Measurements from ENCODE around the gene CDHR4. TPM values are rescaled to one million over a fixed set of nuclear protein-coding genes. Genes with fewer than 3 reads are reported as not detected.

The CDHR4 gene
- total and polyA plus RNA-seq, 2 of the 8 experiments (the other 6 are each of a cell fraction or from before 2014, with no cell fraction given) = 0.50 to 0.60 TPM

DNA sequence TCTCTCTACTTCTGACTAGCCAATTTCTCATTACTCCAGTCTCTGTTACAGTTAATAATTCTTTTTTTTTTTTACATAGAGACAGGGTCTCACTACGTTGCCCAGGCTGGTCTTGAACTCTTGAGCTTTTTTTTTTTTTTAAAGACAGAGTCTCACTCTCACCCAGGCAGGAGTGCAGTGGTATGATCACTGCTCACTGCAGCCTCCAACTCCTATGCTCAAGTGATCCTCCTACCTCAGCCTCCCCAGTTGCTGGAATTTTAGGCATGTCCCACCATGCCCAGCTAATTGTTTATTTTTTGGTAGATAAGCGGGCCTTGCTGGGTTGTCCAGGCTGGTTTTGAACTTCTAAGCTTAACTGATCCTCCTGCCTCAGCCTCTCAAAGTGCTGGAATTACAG is 27.0 kb downstream of the CDHR4 start (continued):
- TF ChIP-seq, protein P1, sequence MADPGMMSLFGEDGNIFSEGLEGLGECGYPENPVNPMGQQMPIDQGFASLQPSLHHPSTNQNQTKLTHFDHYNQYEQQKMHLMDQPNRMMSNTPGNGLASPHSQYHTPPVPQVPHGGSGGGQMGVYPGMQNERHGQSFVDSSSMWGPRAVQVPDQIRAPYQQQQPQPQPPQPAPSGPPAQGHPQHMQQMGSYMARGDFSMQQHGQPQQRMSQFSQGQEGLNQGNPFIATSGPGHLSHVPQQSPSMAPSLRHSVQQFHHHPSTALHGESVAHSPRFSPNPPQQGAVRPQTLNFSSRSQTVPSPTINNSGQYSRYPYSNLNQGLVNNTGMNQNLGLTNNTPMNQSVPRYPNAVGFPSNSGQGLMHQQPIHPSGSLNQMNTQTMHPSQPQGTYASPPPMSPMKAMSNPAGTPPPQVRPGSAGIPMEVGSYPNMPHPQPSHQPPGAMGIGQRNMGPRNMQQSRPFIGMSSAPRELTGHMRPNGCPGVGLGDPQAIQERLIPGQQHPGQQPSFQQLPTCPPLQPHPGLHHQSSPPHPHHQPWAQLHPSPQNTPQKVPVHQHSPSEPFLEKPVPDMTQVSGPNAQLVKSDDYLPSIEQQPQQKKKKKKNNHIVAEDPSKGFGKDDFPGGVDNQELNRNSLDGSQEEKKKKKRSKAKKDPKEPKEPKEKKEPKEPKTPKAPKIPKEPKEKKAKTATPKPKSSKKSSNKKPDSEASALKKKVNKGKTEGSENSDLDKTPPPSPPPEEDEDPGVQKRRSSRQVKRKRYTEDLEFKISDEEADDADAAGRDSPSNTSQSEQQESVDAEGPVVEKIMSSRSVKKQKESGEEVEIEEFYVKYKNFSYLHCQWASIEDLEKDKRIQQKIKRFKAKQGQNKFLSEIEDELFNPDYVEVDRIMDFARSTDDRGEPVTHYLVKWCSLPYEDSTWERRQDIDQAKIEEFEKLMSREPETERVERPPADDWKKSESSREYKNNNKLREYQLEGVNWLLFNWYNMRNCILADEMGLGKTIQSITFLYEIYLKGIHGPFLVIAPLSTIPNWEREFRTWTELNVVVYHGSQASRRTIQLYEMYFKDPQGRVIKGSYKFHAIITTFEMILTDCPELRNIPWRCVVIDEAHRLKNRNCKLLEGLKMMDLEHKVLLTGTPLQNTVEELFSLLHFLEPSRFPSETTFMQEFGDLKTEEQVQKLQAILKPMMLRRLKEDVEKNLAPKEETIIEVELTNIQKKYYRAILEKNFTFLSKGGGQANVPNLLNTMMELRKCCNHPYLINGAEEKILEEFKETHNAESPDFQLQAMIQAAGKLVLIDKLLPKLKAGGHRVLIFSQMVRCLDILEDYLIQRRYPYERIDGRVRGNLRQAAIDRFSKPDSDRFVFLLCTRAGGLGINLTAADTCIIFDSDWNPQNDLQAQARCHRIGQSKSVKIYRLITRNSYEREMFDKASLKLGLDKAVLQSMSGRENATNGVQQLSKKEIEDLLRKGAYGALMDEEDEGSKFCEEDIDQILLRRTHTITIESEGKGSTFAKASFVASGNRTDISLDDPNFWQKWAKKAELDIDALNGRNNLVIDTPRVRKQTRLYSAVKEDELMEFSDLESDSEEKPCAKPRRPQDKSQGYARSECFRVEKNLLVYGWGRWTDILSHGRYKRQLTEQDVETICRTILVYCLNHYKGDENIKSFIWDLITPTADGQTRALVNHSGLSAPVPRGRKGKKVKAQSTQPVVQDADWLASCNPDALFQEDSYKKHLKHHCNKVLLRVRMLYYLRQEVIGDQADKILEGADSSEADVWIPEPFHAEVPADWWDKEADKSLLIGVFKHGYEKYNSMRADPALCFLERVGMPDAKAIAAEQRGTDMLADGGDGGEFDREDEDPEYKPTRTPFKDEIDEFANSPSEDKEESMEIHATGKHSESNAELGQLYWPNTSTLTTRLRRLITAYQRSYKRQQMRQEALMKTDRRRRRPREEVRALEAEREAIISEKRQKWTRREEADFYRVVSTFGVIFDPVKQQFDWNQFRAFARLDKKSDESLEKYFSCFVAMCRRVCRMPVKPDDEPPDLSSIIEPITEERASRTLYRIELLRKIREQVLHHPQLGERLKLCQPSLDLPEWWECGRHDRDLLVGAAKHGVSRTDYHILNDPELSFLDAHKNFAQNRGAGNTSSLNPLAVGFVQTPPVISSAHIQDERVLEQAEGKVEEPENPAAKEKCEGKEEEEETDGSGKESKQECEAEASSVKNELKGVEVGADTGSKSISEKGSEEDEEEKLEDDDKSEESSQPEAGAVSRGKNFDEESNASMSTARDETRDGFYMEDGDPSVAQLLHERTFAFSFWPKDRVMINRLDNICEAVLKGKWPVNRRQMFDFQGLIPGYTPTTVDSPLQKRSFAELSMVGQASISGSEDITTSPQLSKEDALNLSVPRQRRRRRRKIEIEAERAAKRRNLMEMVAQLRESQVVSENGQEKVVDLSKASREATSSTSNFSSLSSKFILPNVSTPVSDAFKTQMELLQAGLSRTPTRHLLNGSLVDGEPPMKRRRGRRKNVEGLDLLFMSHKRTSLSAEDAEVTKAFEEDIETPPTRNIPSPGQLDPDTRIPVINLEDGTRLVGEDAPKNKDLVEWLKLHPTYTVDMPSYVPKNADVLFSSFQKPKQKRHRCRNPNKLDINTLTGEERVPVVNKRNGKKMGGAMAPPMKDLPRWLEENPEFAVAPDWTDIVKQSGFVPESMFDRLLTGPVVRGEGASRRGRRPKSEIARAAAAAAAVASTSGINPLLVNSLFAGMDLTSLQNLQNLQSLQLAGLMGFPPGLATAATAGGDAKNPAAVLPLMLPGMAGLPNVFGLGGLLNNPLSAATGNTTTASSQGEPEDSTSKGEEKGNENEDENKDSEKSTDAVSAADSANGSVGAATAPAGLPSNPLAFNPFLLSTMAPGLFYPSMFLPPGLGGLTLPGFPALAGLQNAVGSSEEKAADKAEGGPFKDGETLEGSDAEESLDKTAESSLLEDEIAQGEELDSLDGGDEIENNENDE (IDR thresholded peaks at IDR 0.05; ENCODE audit: insufficient replicate concordance, low read length) = no peak
- TF ChIP-seq, protein P2, sequence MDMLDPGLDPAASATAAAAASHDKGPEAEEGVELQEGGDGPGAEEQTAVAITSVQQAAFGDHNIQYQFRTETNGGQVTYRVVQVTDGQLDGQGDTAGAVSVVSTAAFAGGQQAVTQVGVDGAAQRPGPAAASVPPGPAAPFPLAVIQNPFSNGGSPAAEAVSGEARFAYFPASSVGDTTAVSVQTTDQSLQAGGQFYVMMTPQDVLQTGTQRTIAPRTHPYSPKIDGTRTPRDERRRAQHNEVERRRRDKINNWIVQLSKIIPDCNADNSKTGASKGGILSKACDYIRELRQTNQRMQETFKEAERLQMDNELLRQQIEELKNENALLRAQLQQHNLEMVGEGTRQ (IDR thresholded peaks at IDR 0.05; ENCODE audit: low read length) = no peak
- TF ChIP-seq JUN (IDR thresholded peaks at IDR 0.05; ENCODE audit: low read depth, low read length) (no peak), FOSL1 (IDR thresholded peaks at IDR 0.05; ENCODE audit: insufficient read depth, low read depth, low read length) (no peak), RAD21 (IDR thresholded peaks at IDR 0.05 in 1 of 2, conservative IDR thresholded peaks at IDR 0.05 in 1 of 2; ENCODE audit: low read depth in 2 of 2, low read length in 2 of 2) (no peak), JUND (IDR thresholded peaks at IDR 0.05; ENCODE audit: low read length) (no peak)
- TF ChIP-seq, protein P3, sequence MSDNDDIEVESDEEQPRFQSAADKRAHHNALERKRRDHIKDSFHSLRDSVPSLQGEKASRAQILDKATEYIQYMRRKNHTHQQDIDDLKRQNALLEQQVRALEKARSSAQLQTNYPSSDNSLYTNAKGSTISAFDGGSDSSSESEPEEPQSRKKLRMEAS (IDR thresholded peaks at IDR 0.05) = no peak
